LNCAP (cell line): ENCODE measurements around the gene DHX57.

ENCODE experiments used
- CTCF ChIP-seq: fragments of 450-650 bp; IDR thresholded peaks from 2 replicates; pipeline ENCODE4 v1.5.1; 2017; ENCODE audit warnings: mild to moderate bottlenecking

DHX57 gene

GRCh38 chr2:38793511-38793910, 82.2 kb downstream of the DHX57 start:
- TF ChIP-seq CTCF: no peak

GRCh38 chr2:38792751-38793150, 83.0 kb downstream of the DHX57 start:
- TF ChIP-seq CTCF: no peak

- TF ChIP-seq CTCF: no peak
Observed at GRCh38 chr2:38791744-38792143, 84.0 kb downstream of the DHX57 start.

- no peak for TF ChIP-seq CTCF
Observed at GRCh38 chr2:38789691-38790090, 86.0 kb downstream of the DHX57 start.

GRCh38 chr2:38788306-38788705, 87.4 kb downstream of the DHX57 start:
- TF ChIP-seq CTCF: no peak

GRCh38 chr2:38783586-38783985, 92.1 kb downstream of the DHX57 start:
- TF ChIP-seq CTCF: no peak

GRCh38 chr2:38778687-38779082, 97.0 kb downstream of the DHX57 start:
- no peak for TF ChIP-seq CTCF

- no peak for TF ChIP-seq CTCF
Observed at GRCh38 chr2:38776531-38776930, 99.2 kb downstream of the DHX57 start.
